HL-60/S4 treated with phorbol 12-myristate 13-acetate at 8.2 ng/mL for 4 days and 3 days (cell line): ENCODE measurements around the gene TEAD2.

ENCODE experiments used
- in situ Hi-C: fragments of 300-500 bp; cut with MboI; formaldehyde crosslinking; loops from 2 replicates; pipeline ENCODE4 v1.15.0; 2022; ENCODE audit warnings: low sequenced_read_pairs

TEAD2 gene

DNA sequence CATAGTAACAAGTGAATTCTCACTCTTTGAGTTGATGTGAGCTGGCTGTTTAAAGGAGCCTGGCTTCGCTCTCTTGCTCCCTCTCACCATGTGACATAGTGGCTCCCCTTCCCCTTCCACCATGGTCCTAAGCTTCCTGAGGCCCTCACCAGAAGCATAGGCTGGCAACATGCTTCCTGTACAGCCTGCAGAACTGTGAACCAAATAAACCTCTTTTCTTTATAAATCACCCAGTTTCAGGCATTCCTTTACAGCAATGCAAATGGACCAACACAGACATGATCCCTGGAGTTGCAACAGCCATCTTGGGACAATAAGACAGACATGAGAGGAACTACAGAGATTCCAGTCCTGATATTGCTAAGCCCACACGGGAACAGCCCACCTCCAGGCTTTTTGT lies 12.6 kb downstream of the TEAD2 start:
- in situ Hi-C loops: no loop called here

DNA sequence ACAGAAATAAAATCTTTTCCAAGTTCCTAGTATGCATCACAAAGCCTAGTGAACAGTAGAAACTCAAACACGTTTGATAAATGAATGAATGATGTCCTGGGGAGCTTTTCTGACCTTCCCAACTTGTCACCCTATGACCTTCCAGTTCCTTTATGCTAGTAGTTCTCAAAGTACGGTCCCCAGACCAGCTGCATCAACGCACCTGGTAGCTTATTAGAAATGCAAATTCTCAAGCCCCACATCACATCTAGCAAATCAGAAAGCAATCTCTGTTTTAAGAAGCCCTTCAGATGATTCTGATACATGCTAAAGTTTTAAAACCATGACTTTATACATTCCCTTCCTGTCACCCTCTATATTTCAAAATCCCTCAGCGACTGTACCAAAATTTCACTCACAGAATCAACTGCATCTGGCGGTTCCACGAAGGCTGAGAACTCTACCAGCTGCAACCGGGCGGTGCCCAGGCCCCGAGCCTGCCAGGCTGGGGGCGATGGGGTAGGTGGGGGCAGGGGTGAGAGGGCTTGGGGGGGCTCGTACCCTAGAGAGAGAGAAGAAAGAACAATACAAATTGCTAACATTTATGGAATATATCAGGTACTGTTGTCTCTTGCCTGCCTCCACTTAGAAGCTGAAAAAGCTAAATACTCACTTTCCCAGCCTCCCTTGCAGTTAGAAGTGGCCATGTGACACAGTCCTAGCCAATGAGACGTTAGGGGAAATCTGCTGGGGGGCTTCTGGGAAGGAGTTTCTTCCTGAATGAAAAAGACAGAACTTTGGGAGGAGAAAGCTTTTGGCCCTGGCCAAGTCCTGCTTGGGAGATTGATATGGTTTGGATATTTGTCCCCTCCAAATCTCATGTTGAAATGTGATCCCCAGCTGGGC lies 13.7 kb downstream of the TEAD2 start:
- in situ Hi-C loops: no loop called here

DNA sequence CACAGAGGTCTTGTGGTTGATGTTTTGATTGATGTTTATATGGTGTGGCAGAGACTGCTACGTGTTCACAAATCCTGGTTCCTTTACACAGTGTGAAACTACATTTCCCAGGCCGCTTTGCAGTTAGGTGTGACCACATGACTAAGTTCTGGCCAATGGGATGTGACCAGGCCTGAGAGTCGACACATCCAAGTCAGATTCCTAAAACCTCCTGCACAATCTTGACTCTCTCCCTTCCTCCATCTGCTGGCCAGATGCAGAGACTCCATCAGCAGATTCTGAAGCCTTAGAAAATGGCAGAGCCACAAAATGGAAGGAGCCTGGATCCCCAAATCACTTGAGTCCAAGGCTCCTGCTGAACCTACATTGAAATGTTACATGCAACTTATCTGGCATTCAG lies 14.4 kb downstream of the TEAD2 start:
- in situ Hi-C loops: no loop called here

DNA sequence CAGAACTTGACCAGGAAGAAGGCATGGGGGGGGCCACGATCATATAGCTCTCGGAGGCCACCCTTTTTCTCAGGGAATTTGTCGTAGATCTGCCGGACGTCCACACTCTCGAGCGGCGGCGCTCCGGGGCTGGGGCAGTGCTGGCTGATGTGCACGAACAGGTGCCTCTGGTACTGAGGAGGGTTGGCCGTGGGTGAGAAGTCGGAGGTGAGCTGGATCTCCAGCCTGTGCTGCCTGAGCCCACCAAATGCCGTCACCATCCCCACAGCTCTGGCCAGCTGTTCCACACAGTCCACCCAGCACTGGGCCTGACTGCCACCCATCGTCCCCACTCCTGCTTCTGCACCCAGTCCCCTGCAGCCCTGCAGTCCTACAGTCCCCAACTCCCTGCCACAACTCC lies 15.0 kb downstream of the TEAD2 start:
- in situ Hi-C loops: no loop called here

DNA sequence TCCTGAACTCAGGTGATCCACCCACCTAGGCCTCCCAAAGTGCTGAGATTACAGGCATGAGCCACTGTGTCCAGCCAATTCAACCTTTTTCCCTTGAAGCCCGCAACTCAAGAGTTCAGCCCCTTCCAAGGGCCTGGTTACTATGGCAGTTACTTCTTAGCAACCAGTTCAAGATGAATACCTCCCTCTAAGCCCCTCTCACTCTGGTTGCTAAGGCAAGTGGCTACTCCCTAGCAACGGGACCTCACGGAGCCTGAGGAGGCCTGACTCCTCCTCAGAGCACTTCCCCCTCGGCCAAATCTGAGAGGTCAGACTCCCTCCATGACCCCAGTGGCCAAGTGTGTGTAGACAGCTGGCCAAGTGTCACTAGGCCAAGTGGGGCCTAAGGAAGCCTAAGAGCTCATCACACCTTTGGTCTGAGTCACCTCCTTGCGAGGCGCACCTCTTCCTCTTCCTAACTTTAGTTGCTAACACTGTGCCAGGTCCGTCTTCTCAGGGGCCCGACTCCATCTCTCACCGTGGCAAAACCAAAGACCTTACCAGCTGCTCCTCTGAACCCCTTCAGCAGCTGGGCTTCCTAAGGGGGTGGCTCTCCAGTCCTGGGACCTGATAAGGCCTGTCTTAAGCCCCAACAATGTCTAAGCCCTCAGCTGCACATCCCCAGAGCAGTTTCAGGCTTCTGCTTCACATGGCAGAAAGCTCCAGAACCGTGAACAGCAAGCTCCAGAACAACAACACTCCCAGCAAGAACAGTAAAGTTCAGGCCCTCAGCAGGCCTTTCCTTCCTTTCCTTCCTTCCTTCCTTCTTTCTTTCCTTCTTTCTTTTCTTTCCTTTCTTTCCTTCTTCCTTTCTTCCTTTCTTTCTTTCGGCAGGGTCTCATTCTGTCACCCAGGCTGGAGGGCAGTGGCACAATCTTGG lies 17.5 kb downstream of the TEAD2 start:
- in situ Hi-C loops: no loop called here

DNA sequence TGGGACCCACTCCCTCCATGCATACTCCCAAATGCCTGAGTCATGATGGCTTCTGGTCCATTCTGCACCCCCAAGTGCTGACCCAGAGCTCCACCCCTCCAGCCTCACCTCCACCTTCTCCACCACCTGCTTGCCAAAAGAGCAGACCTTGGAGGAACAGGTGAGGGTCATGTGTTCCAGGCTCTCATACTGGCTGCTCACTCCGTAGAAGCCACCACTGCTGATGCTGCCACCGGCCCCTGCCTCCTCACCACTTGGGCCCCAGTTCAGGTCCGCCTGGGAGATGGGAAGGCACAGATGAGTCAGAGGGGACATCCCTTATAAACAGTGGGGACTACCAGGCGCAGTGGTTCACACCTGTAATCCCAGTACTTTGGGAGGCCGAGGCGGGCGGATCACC lies 19.1 kb downstream of the TEAD2 start:
- in situ Hi-C loops: no loop called here

DNA sequence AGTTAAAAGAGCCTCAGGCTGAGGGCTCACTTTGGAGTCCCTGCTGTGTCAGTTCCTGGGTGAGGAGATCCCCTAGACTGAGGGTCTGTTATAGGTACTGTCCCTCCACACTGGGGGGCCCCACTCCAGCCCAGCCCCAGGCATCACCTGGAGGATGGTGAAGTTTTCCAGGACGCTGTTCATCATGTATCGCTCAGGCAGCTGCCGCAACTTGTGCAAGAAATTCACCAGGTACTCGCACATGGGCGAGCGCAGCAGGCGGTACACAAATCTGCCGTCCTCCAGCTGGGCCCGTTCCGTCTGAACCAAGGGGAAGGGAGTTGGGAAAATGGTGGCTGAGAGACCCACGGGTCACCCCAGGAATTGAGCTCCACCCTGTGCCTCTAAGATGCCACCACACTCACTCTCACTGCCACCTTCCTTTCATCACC lies 19.9 kb downstream of the TEAD2 start:
- in situ Hi-C loops: no loop called here

DNA sequence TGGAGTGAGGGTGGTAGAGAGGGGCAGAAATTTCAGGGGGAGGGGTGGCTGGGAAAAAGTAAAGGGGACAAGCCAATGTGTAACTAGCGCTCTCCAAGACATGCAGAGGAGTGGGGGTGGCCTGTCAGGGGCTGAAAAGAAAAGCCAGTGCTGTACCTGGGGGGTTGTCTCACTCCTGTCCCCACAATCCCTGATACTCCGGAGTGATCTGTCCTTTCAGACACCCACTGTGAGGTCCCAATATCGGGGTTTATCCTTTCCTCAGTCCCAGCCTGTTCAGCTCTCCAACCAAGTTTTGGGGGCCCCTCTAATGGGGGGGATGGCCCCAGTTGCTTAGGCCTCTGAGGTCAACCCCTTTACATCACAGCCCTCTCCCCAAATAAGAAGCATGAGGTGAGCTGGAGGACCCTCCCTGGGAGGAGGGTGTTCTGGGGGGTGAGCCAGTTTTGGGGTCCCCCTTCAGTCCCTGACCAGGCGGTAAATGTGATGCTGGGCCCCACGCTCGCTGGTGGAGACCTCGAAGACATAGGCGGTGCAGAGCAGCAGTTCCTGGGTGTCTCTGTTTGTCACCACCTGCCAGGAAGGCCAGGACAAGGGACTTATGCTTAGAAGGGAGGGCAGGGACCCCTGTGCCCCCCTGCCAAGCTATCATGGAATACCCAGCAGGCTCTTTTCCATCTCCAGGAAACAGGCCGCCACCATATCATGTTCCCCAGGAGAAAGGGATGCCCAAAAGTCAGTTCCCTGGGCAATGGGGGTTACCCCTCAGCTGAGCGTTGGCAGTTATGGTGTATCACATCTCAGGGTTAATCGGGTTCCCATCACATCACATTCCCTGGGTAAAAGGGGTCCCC lies 21.1 kb downstream of the TEAD2 start:
- in situ Hi-C loops: no loop called here

DNA sequence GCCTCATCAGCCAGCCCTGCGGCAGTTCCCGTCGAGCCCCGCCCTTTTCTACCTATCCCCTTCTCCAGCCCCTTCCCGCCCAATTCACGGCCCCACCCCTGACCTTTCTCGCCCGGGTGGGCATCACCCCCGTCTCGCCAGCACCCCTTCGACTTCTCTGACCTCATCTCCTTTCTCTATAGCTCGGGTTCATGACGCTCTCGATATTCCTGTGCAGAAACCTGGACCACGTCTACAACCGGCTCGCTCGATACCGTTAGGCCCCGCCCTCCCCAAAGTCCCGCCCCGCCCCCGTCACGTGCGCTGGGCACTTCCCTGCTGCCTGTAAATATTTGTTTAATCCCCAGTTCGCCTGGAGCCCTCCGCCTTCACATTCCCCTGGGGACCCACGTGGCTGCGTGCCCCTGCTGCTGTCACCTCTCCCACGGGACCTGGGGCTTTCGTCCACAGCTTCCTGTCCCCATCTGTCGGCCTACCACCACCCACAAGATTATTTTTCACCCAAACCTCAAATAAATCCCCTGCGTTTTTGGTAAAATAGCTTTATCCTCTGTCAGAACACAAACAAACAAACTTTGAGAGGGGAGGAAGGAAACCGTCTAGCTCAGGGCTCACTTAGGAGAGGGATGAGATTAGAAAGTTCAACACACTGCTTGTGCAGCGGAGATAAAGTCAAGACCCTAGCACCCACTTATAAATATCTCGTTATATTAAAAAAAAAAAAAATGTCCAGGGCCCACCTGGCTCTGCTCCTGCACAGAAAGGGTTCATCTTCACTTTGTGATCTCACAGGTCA lies 21.9 kb downstream of the TEAD2 start:
- in situ Hi-C loops: no loop called here

DNA sequence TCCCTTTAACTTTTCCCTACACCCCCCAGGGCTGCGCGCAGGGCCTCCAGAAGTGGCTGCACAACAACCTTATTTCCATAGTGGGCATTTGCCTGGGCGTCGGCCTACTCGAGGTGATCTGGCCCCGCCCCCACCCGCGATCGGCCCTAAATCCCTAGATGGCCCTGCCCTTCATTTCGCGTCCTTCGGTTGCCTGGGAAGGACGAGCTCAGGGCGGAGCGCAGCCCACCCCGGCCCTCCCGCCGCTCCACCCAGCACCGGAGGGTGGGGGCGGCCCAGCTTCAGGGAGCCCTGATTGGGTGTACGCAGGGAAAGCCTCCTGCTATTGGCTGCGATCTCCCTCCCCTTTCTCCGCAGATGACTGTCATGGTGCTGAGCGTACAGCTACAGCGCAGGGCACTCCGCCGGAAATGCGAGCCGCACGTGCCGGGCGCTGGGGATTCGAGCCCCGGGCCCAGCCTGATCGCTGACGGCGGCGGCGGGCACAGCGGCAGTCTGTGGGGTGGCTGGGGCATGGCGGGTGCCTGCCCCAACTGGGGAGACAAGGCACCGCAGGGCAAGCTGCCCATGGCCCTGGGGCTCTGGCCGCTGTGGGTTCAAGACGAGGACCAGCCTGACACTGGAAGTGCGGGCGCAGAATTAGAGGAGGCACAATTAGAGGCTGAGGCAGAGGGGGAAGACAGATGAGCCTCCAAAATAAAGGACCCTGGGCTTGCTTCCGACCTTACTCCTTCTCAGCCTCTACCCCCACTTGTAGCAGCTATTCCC lies 22.7 kb downstream of the TEAD2 start:
- in situ Hi-C loops: no loop called here

DNA sequence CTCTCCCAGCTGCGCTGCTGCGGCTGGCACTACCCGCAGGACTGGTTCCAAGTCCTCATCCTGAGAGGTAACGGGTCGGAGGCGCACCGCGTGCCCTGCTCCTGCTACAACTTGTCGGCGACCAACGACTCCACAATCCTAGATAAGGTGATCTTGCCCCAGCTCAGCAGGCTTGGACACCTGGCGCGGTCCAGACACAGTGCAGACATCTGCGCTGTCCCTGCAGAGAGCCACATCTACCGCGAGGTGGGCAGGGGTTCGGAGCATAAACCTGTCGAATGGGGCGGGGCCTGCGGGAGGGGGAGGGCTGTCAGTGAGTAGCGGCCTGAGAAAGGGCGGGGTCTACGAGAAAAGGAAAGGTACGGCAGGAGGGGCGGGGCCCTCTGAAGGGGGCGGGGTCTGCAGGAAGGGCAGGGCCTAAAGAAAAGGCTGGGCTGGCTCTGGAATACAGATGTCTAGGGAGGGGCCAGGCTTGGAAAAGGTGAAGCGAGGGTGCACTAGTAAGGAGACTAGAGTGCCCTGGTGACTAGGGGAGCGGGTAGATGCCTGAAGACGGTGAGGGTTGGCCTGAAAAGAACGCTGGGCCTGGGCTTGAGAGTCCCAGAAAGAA lies 23.4 kb downstream of the TEAD2 start:
- in situ Hi-C loops: no loop called here

DNA sequence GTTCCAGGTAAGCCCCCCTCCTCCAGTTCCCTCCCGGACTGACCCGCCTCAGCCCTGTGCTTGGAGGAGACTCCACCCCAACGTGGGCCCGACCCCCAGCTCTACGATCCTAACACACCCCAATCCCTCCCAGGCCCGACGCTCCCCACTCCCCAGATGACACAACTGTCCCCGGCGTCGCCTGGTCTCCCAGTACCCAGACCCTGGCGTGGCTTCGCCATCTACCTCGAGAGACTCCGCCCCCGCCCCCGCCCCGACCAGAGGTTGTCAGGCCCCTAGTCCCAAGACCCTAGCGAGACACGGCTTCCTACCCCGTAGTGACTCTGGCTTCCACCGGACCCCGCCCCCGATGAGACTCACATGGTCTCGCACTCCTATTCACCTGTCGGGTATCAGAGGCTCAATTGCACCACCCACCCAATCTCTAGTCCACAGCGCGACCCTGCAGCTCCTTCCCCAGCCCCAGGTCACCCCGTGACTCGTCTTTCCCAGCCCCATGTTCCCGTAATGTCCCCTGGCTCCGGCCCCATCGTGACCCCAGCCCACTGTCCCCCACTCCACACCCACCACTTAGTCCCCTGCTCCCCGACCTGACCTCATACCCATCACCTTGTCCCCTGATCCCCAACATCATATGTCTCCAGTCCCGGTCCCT lies 24.1 kb downstream of the TEAD2 start:
- in situ Hi-C loops: no loop called here

DNA sequence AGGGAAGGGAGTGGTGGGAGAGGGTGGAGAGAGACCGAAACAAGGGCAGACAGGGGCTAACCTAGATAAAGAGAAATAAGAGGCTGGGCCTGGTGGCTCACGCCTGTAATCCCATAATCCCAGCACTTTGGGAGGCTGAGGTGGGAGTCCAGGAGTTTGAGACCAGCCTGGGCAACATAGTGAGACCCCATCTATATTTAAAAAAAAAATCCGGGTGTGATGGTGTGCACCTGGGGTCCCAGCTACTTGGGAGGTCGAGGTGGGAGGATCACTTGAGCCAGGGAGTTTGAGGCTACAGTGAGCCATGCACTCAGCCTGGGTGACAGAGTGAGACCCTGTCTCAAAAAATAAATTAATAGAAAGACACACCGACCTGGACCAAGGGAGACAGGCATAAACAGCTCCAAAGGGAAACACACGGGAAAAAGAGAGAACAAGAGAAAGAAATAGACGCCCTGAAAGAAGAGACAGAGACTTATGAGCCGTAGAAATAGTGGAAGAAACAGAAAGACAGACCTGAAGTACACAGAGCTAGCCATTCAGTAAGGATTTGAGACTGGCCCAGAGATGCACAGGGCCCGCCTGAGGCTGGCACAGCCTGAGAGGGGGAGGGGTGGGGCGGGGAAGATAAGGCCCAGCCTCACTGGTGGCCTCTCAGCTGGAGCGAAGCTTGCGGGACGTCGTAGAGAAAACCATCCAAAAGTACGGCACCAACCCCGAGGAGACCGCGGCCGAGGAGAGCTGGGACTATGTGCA lies 24.8 kb downstream of the TEAD2 start:
- in situ Hi-C loops: no loop called here

DNA sequence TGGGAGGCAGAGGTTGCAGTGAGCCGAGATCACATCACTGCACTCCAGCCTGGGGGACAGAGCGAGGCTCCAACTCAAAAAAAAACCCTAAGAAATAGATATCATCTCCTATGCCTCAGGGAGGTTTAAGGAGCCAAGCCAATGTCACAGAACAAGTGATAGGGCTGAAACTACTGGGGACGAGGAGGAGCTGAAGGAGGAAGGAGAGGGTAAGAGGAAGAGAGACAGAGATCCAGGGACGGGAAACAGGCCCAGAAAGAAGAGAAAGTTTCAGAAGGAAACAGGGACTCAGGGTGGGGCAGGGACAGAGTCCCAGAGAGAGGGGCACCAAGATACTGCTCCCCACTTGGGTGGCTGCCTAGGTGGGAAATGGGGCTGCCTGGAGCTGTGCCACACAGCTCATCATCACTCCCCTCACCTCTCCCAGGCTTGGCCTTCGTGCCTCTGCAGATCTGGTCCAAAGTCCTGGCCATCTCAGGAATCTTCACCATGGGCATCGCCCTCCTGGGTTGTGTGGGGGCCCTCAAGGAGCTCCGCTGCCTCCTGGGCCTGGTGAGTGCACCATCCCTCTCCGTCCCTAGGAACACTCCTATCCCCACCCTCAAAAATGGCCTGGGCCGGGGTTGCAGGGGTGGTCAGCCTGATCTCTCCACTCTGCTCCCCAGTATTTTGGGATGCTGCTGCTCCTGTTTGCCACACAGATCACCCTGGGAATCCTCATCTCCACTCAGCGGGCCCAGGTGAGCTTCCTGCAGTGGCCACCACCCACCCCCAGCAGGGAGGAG lies 25.5 kb downstream of the TEAD2 start:
- in situ Hi-C loops: no loop called here

DNA sequence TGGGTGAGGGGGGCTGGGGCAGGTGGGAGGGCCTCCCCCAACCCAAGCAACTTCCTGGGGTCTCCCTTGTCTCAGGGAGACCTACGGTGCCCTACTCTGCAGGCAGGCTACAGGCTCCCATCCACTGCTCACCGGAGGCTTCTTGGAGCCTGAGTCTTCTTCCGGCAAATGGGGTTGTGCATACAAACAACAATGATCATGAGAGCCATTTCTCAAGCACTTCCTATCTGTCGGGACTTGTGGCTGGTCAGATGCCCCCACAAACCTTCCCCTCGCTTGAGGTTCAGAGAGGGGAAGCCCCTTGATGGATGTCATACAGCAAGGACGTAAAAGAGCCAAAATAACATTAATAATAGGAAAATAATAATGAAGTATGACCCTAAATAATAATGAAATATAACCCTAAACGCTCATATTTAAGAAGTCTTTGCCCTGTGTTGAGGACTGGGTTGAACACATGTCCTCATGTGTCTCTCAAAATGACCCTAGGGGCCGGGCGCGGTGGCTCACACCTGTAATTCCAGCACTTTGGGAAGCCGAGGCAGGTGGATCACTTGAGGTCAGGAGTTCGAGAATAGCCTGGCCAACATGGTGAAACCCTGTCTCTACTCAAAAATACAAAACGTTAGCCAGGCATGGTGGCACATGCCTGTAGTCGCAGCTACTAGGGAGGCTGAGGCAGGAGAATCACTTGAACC lies 26.3 kb downstream of the TEAD2 start:
- in situ Hi-C loops: no loop called here

DNA sequence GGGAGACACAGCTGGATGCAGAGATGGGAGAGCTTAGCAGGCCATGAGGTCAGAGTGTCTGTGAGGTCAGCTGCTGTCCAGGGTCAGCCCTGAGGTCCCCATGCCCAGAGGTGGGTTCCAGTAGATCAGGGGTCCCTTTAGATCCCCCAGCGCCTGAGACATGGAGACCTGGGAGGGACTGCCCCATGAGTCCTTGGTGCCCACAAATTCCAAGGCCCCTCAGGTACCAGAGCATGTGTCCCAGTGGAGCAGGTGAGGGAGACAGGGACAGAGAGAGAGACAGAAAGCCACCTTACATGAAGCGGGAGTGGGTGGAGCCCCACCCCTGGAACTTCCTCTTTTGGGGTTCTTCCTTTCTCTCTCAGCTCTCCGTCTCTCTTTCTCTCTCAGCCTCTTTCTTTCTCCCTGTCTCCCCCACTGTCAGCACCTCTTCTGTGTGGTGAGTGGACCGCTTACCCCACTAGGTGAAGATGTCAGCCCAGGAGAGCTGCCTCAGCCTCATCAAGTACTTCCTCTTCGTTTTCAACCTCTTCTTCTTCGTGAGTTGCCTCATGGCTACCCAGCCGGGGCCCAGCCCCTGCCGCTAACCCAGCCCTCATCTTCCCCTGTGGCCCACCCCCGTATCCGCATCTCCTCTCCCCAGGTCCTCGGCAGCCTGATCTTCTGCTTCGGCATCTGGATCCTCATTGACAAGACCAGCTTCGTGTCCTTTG lies 27.0 kb downstream of the TEAD2 start, which contains the start of gene CD37:
Gene CD37 (plus strand): TSS at position 336 of the 713 bp plus-strand sequence. CDS start 135 bp downstream, at position 471.
- in situ Hi-C loops: no loop called here
